Thyroid gland (tissue), 4 donors: ENCODE measurements around the gene HUS1. TPM values are rescaled to one million over a fixed set of nuclear protein-coding genes. Genes with fewer than 3 reads are reported as not detected.

Source experiments
- DNase-seq, 2 donors: peaks; one replicate each; pipeline ENCODE4 v3.0.0-alpha.2; 2019
- H3K27ac ChIP-seq, 3 donors: fragments of 200-600 bp; sonication (generic); 1 replicate in 2 of 3; 2 replicates in 1 of 3; pipeline ENCODE4 v1.5.1; 2016 to 2019; ENCODE audit warnings: mild to moderate bottlenecking in 1 of 3, moderate library complexity in 1 of 3
- H3K27me3 ChIP-seq: fragments of 200-600 bp; sonication (generic); one replicate; pipeline ENCODE4 v1.5.1; 2019
- H3K36me3 ChIP-seq, 2 donors: fragments of 200-600 bp; sonication (generic); one replicate each; pipeline ENCODE4 v1.5.1; 2016 to 2019
- H3K4me1 ChIP-seq, 2 donors: fragments of 200-600 bp; sonication (generic); one replicate each; pipeline ENCODE4 v1.5.1; 2017 to 2019
- H3K4me3 ChIP-seq, 3 donors: fragments of 200-600 bp; sonication (generic); replicated peaks in 1 of 3; 1 replicate in 2 of 3; 2 replicates in 1 of 3; pipeline ENCODE4 v1.5.1; 2016; ENCODE audit warnings: mild to moderate bottlenecking in 1 of 3
- H3K9me3 ChIP-seq: fragments of 200-600 bp; sonication (generic); one replicate; pipeline ENCODE4 v1.5.1; 2017
- POLR2A ChIP-seq, 2 donors: fragments of 450-650 bp; IDR thresholded peaks; one replicate each; pipeline ENCODE4 v1.6.1; 2017; ENCODE audit warnings: antibody characterized with exemption in 2 of 2, mild to moderate bottlenecking in 2 of 2, moderate library complexity in 1 of 2
- WGBS, 2 donors: methylation state at CpG; one replicate each; pipeline ENCODE4 v1.1.5; 2017; 5-methylcytosine and 5-hydroxymethylcytosine counted together
- intact Hi-C: fragments of 100-400 bp; cut with DNase I; formaldehyde crosslinking; loops from one replicate; pipeline ENCODE4 v1.15.1; 2023
- total RNA-seq, 4 donors: library from RNA; depleted of rRNA; stranded (reverse); fragments of >200 nt; gene quantifications; one replicate each; pipeline ENCODE4 v1.2.3, GENCODE V29; 2016
- TF ChIP-seq, protein P1 (sequence below), 6 experiments: fragments of 200-600 bp in 3 of 6; fragments of 450-650 bp in 3 of 6; sonication (generic) in 3 of 6; IDR thresholded peaks; one replicate each; pipeline ENCODE4 v1.5.1; 2016 to 2019; ENCODE audit warnings: antibody characterized with exemption in 6 of 6, mild to moderate bottlenecking in 2 of 6, inconsistent platforms in 1 of 6, moderate library complexity in 1 of 6

Gene HUS1
- total RNA-seq, 4 donors from 2014 or later: 32.1 to 83.8 (median 39.8) TPM

DNA sequence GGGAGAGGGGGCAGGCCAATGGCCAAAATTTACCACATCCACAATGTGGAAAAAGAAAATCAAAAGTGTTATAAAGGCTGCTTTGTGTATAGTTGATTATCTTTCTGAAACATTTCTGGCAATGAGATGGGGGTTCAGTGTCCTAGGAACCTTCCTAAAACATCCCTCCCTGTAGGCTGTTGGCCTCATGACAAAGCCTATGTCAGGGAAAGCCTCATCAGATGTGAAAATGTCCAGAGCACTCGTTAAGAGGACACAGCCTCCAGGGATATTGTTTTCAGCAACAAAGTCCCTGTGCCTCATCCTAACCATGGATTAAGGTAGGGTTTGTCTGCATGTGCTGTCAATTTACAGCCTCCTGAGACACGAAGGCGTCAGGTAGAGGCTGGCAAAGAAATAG, 32.5 kb upstream of the HUS1 start:
- WGBS, 2 donors: 77 to 86% methylated on average over 3 of the region's 3 CpGs
- intact Hi-C loops: no loop called here
- H3K27me3 ChIP-seq: no peaks in the 10 kb centered on the region
- H3K9me3 ChIP-seq: no peaks in the 10 kb centered on the region
- H3K4me1 ChIP-seq: no peaks in the 10 kb centered on the region
- H3K27ac ChIP-seq: no peak overlapping the region
- H3K36me3 ChIP-seq: no peaks in the 10 kb centered on the region
- no peak for DNase-seq
- no peak for TF ChIP-seq POLR2A (IDR thresholded peaks at IDR 0.05)
- TF ChIP-seq, protein P1, sequence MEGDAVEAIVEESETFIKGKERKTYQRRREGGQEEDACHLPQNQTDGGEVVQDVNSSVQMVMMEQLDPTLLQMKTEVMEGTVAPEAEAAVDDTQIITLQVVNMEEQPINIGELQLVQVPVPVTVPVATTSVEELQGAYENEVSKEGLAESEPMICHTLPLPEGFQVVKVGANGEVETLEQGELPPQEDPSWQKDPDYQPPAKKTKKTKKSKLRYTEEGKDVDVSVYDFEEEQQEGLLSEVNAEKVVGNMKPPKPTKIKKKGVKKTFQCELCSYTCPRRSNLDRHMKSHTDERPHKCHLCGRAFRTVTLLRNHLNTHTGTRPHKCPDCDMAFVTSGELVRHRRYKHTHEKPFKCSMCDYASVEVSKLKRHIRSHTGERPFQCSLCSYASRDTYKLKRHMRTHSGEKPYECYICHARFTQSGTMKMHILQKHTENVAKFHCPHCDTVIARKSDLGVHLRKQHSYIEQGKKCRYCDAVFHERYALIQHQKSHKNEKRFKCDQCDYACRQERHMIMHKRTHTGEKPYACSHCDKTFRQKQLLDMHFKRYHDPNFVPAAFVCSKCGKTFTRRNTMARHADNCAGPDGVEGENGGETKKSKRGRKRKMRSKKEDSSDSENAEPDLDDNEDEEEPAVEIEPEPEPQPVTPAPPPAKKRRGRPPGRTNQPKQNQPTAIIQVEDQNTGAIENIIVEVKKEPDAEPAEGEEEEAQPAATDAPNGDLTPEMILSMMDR (IDR thresholded peaks at IDR 0.05): no peak
- H3K4me3 ChIP-seq: no peak overlapping the region

DNA sequence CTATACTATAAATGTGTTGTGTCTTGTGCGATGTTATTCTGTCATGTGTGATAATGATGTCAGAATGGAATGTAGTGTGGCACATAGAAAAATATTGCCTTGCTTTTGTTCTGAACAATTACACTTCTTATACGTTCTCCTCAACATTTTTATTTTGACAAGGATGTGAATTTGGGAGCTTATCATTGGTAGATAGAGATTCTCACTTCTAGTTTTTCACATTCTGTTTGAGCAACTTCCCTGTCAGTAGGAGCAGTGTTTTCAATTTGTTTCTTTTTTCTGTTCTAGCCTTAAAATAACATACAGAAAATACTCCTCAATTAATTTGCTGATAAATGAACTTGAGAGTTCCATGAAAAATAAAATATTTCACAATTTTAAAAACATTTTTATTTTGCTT, 31.9 kb upstream of the HUS1 start:
- no peak for DNase-seq
- Histone ChIP-seq H3K27me3 (no peaks in the 10 kb centered on the region), H3K4me1 (no peaks in the 10 kb centered on the region), H3K27ac (no peak overlapping the region), H3K36me3 (no peaks in the 10 kb centered on the region), H3K9me3 (no peaks in the 10 kb centered on the region), H3K4me3 (no peak overlapping the region)
- intact Hi-C loops: no loop called here
- WGBS, 2 donors: 78 to 79% methylated on average over 2 of the region's 2 CpGs
- no peak for TF ChIP-seq POLR2A (IDR thresholded peaks at IDR 0.05)
- TF ChIP-seq, protein P1 (IDR thresholded peaks at IDR 0.05): no peak

- Histone ChIP-seq H3K36me3 (no peaks in the 10 kb centered on the region), H3K4me1 (no peaks in the 10 kb centered on the region), H3K27me3 (no peaks in the 10 kb centered on the region), H3K9me3 (no peaks in the 10 kb centered on the region), H3K27ac (no peak overlapping the region), H3K4me3 (no peak overlapping the region)
- 93 to 94% methylated on average over 4 of the region's 4 CpGs for WGBS, 2 donors
- intact Hi-C loops: no loop called here
- no peak for DNase-seq
- no peak for TF ChIP-seq POLR2A (IDR thresholded peaks at IDR 0.05)
- TF ChIP-seq, protein P1 (IDR thresholded peaks at IDR 0.05): no peak
Measured at GRCh38 chr7:48009954-48010353, 30.5 kb upstream of the HUS1 start.

GRCh38 chr7:48009257-48009656, 29.8 kb upstream of the HUS1 start:
- Histone ChIP-seq H3K4me3 (no peak overlapping the region), H3K27ac (no peak overlapping the region), H3K9me3 (no peaks in the 10 kb centered on the region), H3K4me1 (no peaks in the 10 kb centered on the region), H3K36me3 (no peaks in the 10 kb centered on the region), H3K27me3 (no peaks in the 10 kb centered on the region)
- DNase-seq: no peak
- TF ChIP-seq, protein P1 (IDR thresholded peaks at IDR 0.05): no peak
- 83 to 87% methylated on average over 4 of the region's 4 CpGs for WGBS, 2 donors
- intact Hi-C loops: no loop called here

DNA sequence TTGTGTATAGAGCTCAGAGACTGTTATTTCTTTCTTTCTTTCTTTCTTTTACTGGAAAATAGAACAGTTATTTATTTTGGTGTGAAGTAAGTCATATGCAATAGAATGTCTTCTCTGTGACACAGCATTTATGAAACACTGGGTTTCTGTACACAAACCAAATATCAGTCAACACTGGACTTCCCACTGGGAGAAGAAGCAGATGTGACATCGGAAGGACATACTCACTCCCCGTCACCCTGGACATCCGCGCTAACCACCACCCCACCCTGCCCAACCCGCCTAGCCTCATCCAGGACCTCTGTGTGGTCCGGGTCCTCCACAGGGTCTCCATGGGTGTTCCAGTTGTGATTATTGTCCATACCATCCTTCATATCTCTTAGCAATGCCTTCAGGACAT, 27.5 kb upstream of the HUS1 start:
- H3K27me3 ChIP-seq: no peaks in the 10 kb centered on the region
- no peak for DNase-seq
- no peaks in the 10 kb centered on the region for H3K36me3 ChIP-seq
- no peaks in the 10 kb centered on the region for H3K9me3 ChIP-seq
- intact Hi-C loops: no loop called here
- no peaks in the 10 kb centered on the region for H3K4me1 ChIP-seq
- 82 to 90% methylated on average over 6 of the region's 6 CpGs for WGBS, 2 donors
- H3K27ac ChIP-seq: no peak overlapping the region
- H3K4me3 ChIP-seq: no peak overlapping the region
- TF ChIP-seq, protein P1 (IDR thresholded peaks at IDR 0.05): no peak
- no peak for TF ChIP-seq POLR2A (IDR thresholded peaks at IDR 0.05)
